Measurements from ENCODE around the gene BCAS3. TPM values are rescaled to one million over a fixed set of nuclear protein-coding genes. Genes with fewer than 3 reads are reported as not detected.

Gene BCAS3
- total and polyA plus RNA-seq, 2 experiments from 2014 or later, result 18.0 to 20.2 TPM

DNA sequence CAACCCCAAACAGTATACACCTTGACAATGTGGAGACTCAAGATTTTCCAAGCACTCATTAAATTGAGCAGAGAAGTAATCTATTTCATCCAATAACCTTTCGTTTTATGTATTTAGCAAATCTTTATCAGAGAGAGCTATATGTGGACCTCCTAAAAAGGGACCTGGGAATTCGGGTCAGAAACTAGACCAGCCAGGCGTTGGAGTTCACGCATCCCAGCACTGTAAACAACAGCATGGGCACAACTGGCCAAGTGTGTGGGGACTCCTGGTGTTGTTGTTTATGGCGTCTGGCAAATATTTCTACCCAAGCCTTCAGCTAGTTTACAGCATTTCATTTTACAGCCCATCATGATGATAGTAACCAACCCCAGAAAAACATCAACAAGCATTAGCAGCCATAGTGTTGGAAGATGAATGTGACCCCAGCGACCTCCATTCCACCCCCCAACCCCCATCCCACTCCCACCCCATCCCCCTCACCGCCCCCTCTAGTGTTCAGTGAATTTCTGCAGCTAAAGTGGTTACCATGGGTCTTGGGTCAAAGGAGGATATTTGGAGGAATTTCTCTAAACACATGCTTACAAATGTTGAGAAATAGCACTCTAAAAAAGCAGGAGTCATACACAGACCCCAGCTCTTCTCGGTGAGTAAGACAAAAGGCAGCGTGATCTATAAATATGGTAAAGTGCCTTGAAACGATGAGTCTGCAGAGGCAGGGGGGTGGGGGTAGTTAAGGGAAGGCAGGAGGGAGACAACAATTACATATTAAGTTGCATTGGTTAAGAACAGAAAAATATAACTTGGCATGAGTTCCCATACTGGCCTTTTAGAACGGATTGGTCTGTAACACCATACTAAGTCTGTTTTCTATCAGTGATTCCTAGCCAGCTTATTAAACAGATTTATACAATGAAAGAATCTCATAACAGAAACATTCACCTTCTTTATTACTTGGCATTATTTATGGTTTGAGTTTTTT lies 630.5 kb downstream of the BCAS3 start:
- Histone ChIP-seq H3K4me2 (ENCODE audit: unreplicated experiment) (peak overlapping the region; percentile 40), H2AFZ (peak overlapping the region; percentile 22), H3K4me3 (no peak overlapping the region), H3K9ac (peak overlapping the region; percentile 71), H3K9me2 (ENCODE audit: insufficient read depth) (no peaks in the 10 kb centered on the region), H3F3A (ENCODE audit: insufficient read depth) (peaks cover 25% of the 10 kb centered on the region), H3K27ac (peak overlapping the region; percentile 94), H3K4me1 (ENCODE audit: insufficient read depth) (peaks cover 46% of the 10 kb centered on the region), H3K27me3 (replicated peaks; ENCODE audit: insufficient read depth) (no peaks in the 10 kb centered on the region), H3K36me3 (ENCODE audit: low read depth) (no peaks in the 10 kb centered on the region), H4K20me1 (ENCODE audit: insufficient read depth) (no peaks in the 10 kb centered on the region), H3K9me3 (ENCODE audit: low read depth) (no peaks in the 10 kb centered on the region), H3K79me2 (ENCODE audit: insufficient read depth) (no peaks in the 10 kb centered on the region)
- TF ChIP-seq EZH2 (IDR thresholded peaks at IDR 0.05; ENCODE audit: insufficient read depth, poor library complexity, severe bottlenecking) (no peak), EZH2phosphoT487 (IDR thresholded peaks at IDR 0.05; ENCODE audit: insufficient read depth, low read depth) (no peak)
- DNase-seq, result peak; percentile 98
- 22 to 23% methylated on average over 11 of the region's 11 CpGs for WGBS, 2 experiments (ENCODE audit: low coverage in 1 of 2, low lambda C conversion rate in 2 of 2, missing lambda C conversion rate in 2 of 2)
- in situ Hi-C loops (cut with MboI), result no loop called here

DNA sequence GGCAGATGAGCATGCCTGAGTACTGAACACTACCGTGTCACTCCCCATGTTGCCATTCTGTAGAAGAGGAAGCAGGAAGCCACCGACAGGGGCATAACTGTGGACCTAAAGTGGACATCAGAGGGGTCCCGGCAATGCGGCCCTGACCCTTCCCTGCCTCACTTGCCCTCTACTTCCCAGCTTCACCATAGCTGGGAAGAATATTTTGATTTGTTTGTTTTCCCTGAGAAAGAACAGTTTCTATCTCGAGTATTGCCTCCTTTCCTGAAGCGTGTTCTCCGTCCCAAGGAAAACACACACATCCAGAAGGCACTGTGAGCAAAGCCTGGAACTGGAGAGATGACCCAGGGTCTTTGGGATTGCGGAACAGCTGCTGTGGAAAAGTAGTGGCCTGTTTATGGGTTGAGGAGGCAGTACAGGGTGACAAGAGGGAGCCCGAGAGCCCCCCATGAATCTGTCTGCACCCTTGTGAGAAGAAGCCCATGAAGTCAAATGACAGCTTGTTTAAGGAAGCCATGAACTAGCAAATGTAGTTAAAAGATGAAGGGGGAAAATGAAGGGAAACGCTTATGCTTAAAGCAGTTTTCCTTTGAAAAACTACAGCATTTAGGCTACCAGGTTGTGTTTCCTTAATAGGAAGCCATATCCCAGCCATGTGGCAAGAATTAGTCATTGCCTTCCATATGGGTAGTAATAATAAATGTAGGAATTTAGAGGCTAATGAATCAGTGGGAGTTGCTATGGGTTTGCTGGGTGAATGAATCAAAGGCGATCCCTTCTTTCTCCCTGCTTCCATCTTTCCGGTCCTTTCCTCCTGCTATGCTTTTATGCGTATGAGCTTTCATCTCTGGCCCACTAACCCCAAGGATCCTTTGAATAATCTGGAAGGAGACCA lies 632.0 kb downstream of the BCAS3 start:
- Histone ChIP-seq H3F3A (ENCODE audit: insufficient read depth) (peaks cover 25% of the 10 kb centered on the region), H3K4me1 (ENCODE audit: insufficient read depth) (peaks cover 51% of the 10 kb centered on the region), H4K20me1 (ENCODE audit: insufficient read depth) (no peaks in the 10 kb centered on the region), H3K9me2 (ENCODE audit: insufficient read depth) (no peaks in the 10 kb centered on the region), H3K4me3 (no peak overlapping the region), H2AFZ (peak overlapping the region; percentile 27; the same call in 1 of the 2 replicates), H3K27ac (peak overlapping the region; percentile 94), H3K9ac (peak overlapping the region; percentile 71), H3K4me2 (ENCODE audit: unreplicated experiment) (peak overlapping the region; percentile 53), H3K27me3 (replicated peaks; ENCODE audit: insufficient read depth) (no peaks in the 10 kb centered on the region), H3K9me3 (ENCODE audit: low read depth) (no peaks in the 10 kb centered on the region), H3K36me3 (ENCODE audit: low read depth) (no peaks in the 10 kb centered on the region), H3K79me2 (ENCODE audit: insufficient read depth) (no peaks in the 10 kb centered on the region)
- peak; percentile 90 for DNase-seq
- 78 to 79% methylated on average over 13 of the region's 13 CpGs for WGBS, 2 experiments (ENCODE audit: low coverage in 1 of 2, low lambda C conversion rate in 2 of 2, missing lambda C conversion rate in 2 of 2)
- TF ChIP-seq EZH2 (IDR thresholded peaks at IDR 0.05; ENCODE audit: insufficient read depth, poor library complexity, severe bottlenecking) (no peak), EZH2phosphoT487 (IDR thresholded peaks at IDR 0.05; ENCODE audit: insufficient read depth, low read depth) (no peak)
- in situ Hi-C loops (cut with MboI), result no loop called here

DNA sequence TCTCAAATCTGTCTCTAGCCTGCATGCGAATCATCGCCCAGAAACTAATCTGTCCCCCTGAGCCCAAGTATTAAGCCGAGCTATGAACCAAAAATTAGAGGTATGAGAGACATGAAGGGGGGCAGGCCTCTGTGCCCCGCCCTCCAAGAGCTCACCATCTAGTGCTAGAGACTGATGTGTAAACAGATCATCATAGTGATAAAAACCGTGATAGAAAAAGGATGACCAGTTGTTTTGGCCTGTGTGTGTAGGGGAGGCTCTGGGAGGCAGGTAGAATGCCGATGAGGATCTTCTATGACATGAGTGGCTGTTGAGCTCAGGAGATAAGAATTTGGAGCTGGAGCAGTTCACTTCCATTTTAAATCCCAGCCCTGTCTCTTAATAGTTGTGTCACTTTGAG lies 632.9 kb downstream of the BCAS3 start:
- H3K4me1 ChIP-seq (ENCODE audit: insufficient read depth), result peaks cover 48% of the 10 kb centered on the region

More for the DNA sequence above, 632.9 kb downstream of the BCAS3 start:
- WGBS, 2 experiments (ENCODE audit: low coverage in 1 of 2, low lambda C conversion rate in 2 of 2, missing lambda C conversion rate in 2 of 2), result 72% methylated on average over 6 of the region's 6 CpGs
- no peaks in the 10 kb centered on the region for H3K36me3 ChIP-seq (ENCODE audit: low read depth)
- no peak overlapping the region for H3K4me3 ChIP-seq
- TF ChIP-seq EZH2 (IDR thresholded peaks at IDR 0.05; ENCODE audit: insufficient read depth, poor library complexity, severe bottlenecking) (no peak), EZH2phosphoT487 (IDR thresholded peaks at IDR 0.05; ENCODE audit: insufficient read depth, low read depth) (no peak)
- H3K9me2 ChIP-seq (ENCODE audit: insufficient read depth), result no peaks in the 10 kb centered on the region
- H3K79me2 ChIP-seq (ENCODE audit: insufficient read depth), result no peaks in the 10 kb centered on the region
- H3K9me3 ChIP-seq (ENCODE audit: low read depth), result no peaks in the 10 kb centered on the region
- H2AFZ ChIP-seq, result no peak overlapping the region
- in situ Hi-C loops (cut with MboI), result no loop called here
- no peak overlapping the region for H3K4me2 ChIP-seq (ENCODE audit: unreplicated experiment)
- DNase-seq, result peak; percentile 34
- H3F3A ChIP-seq (ENCODE audit: insufficient read depth), result peaks cover 25% of the 10 kb centered on the region
- H3K27me3 ChIP-seq (replicated peaks; ENCODE audit: insufficient read depth), result no peaks in the 10 kb centered on the region
- peak overlapping the region; percentile 71; the same call in 1 of the 2 replicates for H3K9ac ChIP-seq
- H3K27ac ChIP-seq, result peak overlapping the region; percentile 94
- H4K20me1 ChIP-seq (ENCODE audit: insufficient read depth), result no peaks in the 10 kb centered on the region
